ENCODE data around the gene ZG16B. TPM values are rescaled to one million over a fixed set of nuclear protein-coding genes. Genes with fewer than 3 reads are reported as not detected.

ZG16B gene
- total and polyA plus RNA-seq, 2 of the 8 experiments (the other 6 are each of a cell fraction or from before 2014, with no cell fraction given) = 0.11 TPM; not detected in 1

- TF ChIP-seq, protein P1, sequence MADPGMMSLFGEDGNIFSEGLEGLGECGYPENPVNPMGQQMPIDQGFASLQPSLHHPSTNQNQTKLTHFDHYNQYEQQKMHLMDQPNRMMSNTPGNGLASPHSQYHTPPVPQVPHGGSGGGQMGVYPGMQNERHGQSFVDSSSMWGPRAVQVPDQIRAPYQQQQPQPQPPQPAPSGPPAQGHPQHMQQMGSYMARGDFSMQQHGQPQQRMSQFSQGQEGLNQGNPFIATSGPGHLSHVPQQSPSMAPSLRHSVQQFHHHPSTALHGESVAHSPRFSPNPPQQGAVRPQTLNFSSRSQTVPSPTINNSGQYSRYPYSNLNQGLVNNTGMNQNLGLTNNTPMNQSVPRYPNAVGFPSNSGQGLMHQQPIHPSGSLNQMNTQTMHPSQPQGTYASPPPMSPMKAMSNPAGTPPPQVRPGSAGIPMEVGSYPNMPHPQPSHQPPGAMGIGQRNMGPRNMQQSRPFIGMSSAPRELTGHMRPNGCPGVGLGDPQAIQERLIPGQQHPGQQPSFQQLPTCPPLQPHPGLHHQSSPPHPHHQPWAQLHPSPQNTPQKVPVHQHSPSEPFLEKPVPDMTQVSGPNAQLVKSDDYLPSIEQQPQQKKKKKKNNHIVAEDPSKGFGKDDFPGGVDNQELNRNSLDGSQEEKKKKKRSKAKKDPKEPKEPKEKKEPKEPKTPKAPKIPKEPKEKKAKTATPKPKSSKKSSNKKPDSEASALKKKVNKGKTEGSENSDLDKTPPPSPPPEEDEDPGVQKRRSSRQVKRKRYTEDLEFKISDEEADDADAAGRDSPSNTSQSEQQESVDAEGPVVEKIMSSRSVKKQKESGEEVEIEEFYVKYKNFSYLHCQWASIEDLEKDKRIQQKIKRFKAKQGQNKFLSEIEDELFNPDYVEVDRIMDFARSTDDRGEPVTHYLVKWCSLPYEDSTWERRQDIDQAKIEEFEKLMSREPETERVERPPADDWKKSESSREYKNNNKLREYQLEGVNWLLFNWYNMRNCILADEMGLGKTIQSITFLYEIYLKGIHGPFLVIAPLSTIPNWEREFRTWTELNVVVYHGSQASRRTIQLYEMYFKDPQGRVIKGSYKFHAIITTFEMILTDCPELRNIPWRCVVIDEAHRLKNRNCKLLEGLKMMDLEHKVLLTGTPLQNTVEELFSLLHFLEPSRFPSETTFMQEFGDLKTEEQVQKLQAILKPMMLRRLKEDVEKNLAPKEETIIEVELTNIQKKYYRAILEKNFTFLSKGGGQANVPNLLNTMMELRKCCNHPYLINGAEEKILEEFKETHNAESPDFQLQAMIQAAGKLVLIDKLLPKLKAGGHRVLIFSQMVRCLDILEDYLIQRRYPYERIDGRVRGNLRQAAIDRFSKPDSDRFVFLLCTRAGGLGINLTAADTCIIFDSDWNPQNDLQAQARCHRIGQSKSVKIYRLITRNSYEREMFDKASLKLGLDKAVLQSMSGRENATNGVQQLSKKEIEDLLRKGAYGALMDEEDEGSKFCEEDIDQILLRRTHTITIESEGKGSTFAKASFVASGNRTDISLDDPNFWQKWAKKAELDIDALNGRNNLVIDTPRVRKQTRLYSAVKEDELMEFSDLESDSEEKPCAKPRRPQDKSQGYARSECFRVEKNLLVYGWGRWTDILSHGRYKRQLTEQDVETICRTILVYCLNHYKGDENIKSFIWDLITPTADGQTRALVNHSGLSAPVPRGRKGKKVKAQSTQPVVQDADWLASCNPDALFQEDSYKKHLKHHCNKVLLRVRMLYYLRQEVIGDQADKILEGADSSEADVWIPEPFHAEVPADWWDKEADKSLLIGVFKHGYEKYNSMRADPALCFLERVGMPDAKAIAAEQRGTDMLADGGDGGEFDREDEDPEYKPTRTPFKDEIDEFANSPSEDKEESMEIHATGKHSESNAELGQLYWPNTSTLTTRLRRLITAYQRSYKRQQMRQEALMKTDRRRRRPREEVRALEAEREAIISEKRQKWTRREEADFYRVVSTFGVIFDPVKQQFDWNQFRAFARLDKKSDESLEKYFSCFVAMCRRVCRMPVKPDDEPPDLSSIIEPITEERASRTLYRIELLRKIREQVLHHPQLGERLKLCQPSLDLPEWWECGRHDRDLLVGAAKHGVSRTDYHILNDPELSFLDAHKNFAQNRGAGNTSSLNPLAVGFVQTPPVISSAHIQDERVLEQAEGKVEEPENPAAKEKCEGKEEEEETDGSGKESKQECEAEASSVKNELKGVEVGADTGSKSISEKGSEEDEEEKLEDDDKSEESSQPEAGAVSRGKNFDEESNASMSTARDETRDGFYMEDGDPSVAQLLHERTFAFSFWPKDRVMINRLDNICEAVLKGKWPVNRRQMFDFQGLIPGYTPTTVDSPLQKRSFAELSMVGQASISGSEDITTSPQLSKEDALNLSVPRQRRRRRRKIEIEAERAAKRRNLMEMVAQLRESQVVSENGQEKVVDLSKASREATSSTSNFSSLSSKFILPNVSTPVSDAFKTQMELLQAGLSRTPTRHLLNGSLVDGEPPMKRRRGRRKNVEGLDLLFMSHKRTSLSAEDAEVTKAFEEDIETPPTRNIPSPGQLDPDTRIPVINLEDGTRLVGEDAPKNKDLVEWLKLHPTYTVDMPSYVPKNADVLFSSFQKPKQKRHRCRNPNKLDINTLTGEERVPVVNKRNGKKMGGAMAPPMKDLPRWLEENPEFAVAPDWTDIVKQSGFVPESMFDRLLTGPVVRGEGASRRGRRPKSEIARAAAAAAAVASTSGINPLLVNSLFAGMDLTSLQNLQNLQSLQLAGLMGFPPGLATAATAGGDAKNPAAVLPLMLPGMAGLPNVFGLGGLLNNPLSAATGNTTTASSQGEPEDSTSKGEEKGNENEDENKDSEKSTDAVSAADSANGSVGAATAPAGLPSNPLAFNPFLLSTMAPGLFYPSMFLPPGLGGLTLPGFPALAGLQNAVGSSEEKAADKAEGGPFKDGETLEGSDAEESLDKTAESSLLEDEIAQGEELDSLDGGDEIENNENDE (IDR thresholded peaks at IDR 0.05; ENCODE audit: insufficient replicate concordance, low read length) = no peak
- TF ChIP-seq ZNF274 (IDR thresholded peaks at IDR 0.05; ENCODE audit: borderline replicate concordance, extremely low read depth, low read length) = no peak
- no peak for TF ChIP-seq SRF (IDR thresholded peaks at IDR 0.05; ENCODE audit: low read depth, low read length)
Measured at GRCh38 chr16:2866431-2866830, 36.3 kb downstream of the ZG16B start (continued).

Data from H1 (cell line).